Fibroblast of gingiva (primary cell): ENCODE data around the gene SLC25A40.
"Not testable (repeated sequence)": the region's sequence is repeated elsewhere in the genome, so short reads cannot be mapped to it uniquely, and the experiment has no call there.

Experiments
- DNase-seq: peaks from one replicate; pipeline ENCODE4 v3.0.0-alpha.2; 2011; ENCODE audit warnings: low read depth

Gene SLC25A40

DNA sequence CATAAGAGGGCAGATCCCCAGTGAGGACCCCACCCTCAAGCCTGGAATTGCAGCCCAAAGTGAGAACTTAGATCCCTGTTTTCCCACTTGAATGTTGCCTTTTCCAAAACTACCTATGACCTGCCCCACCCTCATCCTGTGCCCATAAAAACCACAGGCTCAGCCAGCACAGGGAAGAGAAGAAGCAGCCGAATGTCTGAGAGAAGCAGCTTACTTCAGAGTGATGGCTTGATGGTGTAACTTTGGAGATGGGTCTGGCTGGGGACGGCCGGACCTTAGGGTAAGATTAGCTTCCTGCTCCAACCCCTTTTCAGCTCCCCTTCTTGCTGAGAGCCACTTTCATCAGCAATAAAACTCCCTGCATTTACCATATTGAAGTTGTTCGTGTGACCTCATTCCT, 5.7 kb downstream of the SLC25A40 start:
- no peak for DNase-seq

DNA sequence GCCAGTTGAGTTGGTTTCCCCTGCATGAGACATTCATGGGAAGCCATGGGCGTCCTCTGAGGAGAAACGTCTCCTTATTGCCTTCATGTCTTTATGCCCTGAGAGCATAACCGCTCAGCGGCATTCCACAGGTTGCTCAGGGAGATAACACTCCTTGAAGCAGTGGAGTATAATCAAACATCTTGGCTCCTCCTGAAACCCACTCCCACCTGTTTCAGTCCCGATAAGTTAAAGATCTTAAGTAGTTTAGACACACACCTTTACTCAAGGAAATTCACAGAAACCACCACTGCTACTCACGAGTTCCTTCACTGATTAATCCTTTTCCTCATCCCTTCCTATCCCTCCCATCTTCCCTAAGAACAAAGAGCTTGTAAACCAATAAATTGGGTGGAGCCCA, 9.6 kb downstream of the SLC25A40 start:
- not testable (repeated sequence) for DNase-seq

DNA sequence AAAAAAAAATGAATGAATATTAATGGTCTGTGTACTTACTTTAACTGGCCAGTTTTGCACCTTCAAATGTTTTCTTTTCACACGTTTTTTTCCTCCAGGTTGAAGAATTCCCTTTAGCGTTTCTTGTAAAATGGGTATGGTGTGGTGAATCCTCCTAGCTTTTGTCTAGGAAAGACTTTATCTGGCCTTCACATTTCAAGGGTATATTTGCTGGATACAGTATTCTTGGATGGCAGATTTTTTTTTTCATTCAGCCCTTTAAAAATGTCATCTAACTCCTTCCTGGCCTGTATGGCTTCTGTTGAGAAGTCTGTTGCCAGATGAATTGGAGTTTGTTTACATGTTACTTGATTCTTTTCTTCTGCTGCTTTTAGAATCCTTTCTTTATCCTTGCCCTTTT, 10.1 kb downstream of the SLC25A40 start:
- DNase-seq = no peak

DNA sequence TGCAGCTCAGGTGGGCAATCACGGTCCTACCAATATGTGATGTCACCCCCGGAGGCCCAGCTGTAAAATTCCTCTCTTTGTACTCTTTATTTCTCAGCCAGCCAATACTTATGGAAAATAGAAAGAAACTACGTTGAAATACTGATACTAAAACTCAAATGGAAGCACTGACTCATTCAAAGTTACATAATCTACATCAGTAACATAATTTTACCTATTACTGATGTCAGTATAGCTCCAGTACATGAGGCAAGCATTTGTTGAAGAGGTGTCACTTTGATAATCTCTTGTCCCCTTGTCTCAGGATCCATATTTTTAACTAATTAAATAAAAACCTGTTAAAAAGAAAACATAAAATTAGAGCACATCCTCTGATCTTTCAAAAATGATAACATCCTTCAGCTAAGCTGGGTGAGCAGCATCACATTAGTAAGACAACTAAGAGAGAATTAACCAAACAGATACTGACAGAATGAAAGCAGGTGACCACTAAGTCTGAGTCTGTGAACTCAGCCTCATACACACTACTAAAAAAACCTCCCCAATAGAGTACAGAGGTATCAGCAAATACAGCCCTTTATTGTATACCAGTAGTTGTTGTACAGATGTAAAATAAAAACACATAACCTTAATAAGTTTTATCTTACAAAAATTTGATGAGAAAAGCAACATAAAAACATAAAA, 17.6 kb downstream of the SLC25A40 start:
- DNase-seq = no peak

DNA sequence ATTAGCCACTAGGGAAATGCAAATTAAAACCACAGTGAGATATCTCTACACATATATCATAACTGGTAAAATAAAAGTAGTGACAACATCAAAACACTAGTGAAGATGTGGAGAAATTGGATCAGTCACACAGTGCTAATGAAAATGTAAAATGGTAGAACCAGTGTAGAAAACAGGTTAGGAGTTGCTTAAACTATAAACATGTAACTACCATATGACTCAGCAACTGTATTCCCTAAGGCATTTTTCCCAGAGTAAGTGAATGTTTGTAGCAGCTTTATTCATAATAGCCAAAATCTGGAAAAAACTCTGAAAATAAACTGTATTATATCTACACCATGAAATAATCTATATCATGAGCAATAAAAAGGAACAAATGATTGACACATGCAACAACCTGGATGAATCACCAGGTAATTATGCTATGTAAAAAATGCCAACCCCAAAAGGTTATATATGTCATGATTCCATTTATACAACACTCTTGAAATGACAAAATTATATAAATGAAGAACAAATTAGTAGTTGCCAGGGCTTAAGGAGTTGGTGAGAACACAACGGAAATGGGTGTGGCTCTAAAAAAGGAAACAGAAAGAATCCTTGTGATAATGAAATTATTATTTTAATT, 22.8 kb downstream of the SLC25A40 start:
- DNase-seq = peak; percentile 17

DNA sequence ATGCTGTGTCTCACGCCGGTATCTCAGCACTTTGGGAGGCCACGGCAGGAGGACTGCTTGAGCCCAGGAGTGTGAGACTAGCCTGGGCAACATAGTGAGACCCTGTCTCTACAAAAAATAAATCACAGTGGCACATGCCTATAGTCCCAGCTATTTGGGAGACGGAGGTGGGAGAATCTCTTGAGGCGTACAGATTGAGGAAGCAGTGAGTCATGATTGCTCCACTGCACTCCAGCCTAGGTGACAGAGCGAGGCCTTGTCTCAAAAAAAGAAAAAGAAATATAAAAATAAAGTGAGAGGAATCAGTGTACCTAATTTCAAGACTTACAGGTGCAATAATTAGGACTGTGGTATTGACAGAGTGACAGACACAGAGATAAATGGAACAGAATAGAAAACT, 23.9 kb downstream of the SLC25A40 start:
- no peak for DNase-seq

DNA sequence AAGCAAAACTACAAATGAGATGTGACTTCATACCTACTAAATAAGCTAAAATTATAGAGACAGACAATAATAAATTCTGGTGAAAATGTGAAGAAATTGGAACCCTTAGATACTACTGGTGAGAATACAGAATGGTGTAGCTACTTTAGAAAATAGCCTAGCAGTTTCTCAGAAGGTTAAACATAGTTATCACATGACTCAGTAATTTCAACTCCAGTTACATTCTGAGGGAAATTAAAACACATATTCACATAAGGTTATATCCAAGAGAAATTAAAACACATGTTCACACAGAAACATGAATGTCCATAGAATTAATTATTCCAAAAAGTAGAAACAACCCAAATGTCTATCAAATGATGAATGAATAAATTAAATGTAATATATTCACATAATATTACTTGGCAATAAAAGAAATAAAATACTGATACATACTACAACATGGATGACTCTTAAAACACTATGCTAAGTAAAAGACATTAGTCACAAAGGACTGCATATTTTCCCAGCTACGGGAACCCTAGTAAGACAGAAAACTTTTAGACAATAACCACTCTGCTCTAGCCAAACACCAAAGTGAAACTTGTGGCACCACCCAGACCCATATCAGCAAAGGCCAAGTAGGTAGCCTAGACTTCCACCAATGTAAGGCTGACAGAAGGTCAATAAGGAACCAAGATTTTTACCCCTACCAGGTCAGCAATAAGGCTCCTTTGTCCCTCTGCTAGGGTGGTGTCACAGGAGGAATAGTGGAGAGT, 25.1 kb downstream of the SLC25A40 start:
- DNase-seq = no peak

DNA sequence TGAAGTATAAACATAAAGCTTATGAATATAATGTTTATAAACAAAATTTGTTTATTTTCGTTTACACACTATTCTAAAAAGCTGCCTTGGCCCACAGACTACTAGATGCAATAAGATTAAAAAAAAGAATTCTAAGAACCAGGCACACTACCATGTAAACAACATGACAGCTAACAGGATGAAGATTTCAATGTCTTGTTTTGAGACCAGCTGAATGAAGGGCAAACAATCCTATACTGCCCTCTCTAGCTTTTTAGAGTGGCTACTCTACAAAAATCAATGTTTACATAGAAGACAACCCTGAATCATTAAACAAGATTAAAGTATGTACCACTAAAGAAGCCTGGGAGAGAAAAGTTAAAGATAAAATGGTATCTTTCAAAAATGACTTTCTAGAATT, 38.6 kb downstream of the SLC25A40 start:
- DNase-seq = no peak

DNA sequence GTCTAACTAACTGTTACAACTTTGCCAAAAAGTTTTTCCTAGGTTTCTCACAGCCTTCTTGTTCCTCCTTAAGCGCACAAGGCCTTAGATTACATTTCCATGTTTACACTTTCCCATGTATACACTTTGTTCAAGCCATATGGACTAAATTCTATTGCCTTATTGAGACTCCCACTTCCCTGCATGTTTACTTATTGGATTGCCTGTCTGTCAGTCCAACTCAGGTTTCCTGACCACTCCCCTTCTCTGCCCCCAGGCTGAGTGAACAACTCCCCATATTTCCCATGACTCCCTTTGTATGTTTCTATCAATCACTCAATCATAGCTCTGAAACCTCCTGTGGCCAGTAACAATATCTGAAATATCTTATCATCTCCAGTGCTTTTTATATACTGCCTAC, 43.0 kb downstream of the SLC25A40 start:
- no peak for DNase-seq

DNA sequence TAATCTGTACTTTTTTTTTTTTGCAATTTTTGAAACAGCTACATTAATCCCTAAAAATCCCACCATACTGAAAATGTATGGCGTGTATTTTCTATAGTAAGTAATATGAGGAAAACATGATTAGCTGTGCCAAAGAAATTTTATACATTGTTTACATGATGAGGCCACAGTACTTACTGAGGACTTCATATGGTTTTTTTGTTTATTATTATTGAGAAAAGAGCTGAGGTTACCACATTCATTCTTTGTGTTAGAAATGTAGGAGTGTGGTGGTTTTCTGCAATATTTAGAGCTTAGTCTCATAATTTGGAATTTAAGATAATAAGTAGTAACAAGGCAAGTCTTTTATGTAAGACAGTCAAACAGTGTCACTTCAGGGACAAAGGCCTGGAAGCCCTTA, 45.1 kb downstream of the SLC25A40 start:
- DNase-seq = peak; percentile 32

DNA sequence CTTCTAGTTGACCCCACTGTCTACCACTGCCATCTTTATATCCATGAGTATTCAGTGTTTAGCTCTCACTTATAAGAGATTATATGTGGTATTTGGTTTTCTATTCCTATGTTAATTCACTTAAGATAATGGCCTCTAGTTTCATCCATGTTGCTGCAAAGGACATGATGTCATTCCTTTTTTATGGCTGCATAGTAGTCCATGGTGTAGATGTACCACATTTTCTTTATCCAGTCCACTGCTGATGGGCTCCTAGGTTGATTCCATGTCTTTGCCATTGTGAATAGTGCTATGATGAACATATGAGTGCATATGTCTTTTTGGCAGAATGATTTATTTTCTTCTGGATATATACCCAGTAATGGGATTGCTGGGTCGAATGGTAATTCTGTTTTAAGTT, 47.8 kb downstream of the SLC25A40 start:
- not testable (repeated sequence) for DNase-seq

DNA sequence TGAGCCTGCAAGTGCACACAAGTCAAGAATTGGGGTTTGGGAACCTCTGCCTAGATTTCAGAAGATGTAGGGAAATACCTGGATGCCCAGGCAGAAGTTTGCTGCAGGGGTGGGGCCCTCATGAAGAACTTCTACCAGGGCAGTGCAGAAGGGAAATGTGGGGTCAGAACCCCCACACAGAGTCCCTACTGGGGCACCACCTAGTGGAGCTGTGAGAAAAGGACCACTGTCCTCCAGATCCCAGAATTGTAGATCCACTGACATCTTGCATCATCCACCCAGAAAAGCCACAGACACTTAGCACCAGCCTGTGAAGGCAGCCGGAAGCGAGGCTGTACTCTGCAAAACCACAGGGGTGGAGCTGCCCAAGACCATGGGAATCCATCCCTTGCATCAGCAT, 50.8 kb downstream of the SLC25A40 start:
- not testable (repeated sequence) for DNase-seq

DNA sequence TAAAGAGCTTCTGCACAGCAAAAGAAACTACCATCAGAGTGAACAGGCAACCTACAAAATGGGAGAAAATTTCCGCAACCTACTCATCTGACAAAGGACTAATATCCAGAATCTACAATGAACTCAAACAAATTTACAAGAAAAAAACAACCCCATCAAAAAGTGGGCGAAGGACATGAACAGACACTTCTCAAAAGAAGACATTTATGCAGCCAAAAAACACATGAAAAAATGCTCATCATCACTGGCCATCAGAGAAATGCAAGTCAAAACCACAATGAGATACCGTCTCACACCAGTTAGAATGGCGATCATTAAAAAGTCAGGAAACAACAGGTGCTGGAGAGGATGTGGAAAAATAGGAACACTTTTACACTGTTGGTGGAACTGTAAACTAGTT, 54.1 kb downstream of the SLC25A40 start:
- DNase-seq = not testable (repeated sequence)

DNA sequence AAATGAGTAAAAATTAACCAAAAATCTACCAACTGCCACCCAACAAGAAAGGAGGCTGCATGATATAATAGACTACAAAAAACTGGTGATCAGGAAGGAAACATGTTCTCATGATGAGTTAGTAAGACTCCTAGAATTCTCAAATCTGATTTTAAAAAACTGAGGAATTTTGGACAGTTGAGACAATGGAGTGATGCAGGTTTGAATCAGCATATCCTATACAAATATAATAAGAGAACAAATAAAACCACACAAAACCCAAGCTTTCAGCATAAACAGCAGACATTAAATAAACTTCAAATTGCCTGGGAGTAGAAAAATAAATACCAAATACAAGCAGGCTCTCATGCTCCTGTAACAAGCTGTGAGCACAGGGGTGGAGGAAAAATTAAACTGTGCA, 57.8 kb downstream of the SLC25A40 start:
- DNase-seq = no peak

DNA sequence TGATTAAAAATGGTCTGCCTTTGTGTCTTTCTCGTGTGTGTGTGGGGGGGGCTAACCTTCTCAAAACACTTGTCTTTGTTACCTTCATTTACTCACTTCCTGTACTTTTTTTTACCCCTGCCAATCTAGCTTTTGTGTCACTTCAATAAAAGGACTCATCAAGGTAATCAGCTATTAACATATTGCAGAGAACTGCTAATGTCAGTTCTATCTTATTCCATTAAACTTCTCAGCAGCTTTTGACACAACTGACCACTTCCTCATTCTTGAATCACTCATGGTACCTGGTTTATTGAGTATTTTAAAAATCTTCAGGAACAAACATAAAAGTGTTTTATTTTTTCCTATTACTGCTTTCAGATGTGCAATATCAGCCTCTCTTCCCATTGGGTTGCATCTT, 59.8 kb downstream of the SLC25A40 start:
- DNase-seq = no peak

DNA sequence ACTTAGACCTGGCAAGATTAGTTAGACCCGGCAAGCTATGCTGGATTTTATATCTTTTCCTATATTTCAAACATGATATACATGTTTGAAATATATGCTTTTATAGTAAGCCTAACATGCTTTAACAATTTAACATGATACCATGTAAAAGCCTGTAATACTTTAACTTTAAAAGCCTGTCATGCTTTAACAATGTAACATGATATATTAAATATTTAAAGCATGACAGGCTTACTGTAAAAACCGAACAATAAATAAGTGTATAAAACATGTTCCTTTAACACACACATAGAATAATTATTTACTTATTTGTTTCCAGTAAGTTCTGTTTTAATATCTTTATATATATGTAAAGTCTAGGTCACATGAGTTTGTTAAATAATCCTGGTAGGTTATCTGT, 65.4 kb downstream of the SLC25A40 start:
- no peak for DNase-seq

DNA sequence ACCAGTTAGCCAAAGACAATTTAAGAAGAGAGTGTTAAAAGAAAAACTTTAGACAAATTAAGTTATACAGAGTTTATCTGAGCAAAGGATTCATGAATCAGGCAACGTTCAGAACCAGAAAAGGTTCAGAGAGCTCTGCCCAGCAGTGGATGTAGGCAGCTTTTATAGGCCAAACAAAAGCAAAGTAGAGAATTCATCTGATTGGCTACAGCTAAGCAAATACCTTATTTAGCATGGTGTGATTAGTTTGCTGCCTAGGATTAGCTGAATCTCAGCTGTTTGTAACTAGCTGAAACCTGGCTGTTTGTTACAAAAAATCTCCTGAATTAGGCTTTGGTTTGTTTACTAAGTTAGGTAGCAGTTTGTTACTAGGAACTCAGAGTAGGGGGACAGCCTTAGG, 66.0 kb downstream of the SLC25A40 start:
- DNase-seq = no peak

DNA sequence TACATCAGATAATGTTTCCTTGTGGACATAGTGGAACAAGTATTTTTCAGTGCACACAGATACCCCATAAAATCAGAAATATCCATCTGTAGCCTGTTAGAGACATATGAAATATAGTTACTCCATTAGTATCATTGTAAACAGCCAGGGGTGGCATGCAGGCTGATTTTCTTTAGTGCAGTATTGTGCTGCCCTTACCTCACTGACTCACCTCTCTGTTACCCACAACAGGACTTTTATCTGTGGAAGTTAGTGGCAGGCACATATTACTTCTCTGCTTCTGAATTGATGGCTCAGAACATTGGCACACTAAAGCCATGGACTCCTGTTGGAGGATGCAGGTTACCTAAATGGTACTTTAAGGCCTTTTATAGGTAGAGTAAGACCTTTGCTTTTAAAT, 70.0 kb downstream of the SLC25A40 start:
- no peak for DNase-seq

DNA sequence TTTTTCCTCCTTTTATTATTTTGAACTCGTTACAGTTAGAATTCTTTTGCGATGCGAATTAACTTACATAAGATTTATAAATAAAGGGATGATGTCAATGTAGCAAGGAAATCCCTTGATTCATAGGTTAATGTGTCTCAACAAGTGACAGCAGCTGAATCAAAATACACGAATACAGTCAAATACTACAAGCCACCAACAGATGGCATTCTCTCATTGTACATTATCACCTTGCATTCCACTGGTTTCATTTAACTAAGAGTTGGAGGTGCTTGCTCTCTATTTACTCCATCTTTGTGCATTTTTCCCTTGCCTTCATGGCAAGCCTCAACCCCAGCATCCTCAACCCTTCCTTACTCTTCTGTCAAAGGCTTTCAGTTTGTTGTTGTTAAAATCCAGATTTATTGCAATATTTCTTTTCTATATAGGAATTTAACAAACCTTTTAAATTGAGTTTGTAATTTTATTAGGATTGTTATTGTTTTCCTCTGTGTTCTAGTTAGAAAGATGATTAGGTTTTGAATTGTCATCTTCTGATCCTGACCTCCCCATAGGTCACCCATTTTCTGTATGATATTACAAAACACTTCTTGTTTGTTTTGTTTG, 78.3 kb downstream of the SLC25A40 start:
- DNase-seq = peak; percentile 41

DNA sequence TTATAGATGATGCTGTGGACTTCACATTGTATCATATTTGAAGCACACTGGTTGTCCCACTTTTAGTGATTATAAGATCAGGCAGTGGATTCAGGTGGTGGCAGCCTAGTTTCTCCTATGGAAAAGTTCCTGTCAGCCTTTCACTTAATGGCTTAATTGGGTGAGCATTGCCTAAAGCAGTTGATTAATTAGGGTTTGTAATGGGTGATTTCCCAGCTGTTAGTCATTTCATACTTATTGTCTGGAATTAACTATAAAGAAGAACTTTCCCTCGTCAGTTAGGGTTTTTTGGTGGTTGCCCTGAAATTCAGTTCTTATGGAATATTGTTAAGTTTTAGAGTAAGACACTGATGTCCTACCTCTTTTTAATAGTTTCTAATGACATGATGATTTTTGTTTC, 78.8 kb downstream of the SLC25A40 start:
- DNase-seq = no peak

DNA sequence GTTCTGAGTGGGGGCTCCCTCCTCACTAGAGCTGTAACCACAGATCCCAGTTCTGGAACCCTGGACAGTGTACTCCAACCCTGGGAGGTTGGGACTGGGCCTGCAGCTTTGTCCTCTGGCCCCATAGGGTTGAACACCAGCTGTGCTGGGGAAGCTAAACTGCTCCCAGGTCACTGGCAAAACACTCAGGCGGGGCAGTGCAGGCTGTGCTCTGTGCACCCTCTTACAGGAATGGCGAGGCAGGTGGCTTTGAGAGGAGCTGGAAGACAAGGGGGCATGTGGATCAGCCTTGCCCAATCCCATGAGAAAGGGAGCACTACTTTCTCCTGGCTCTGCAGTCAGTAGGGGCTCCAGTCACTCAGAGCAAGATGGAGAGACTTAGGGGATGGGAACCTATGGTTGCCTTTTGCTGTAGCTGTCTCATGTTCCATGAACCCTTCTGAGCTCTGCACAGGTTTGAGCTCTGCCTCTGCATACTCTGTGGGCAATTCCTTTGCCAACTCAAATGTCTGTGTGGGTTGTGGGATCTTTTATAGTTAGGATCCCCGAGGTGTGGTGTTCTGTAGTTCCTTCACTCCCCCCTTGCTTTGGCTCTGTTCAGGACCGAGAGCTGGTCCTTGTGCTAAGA, 90.7 kb downstream of the SLC25A40 start:
- no peak for DNase-seq

DNA sequence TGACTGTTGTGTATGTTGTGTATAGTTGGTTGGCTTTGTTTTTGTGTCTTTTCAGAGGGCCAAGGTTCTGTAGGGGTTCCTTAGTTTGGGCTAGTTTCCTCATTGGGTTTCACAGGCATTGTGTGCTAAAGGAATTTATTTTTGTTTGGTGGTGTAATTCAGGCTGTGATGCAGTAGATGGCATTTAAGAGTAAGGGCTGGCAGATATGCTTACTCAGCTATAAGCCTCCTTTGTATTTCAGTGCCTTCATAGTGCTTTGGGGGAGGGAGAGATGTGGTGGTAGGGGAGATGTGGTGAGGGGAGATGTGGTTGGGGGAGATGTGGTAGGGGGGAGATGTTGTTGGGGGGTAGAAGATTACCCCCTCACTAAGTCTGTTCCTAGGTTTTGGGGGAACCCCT, 91.7 kb downstream of the SLC25A40 start:
- DNase-seq = peak; percentile 2
